Activated CD4-positive, CD25-positive, alpha-beta regulatory T cell treated with anti-CD3 and anti-CD28 coated beads, Interleukin-2, amount 50 U/mL, for 24 hours (primary cell): ENCODE results near the gene POLE.
A peak's percentile ranks its signal among the peaks of the same experiment; 100 is the strongest.

ENCODE experiments used
- ATAC-seq, 2 donors: fragments of 150-1000 bp; cut with Tn5 transposase; one replicate each; pipeline ENCODE4 v1.10.0; 2021; ENCODE audit warnings: mild to moderate bottlenecking in 1 of 2, moderate library complexity in 1 of 2

Gene POLE

GRCh38 chr12:132648616-132649225, 38.4 kb downstream of the POLE start:
- ATAC-seq, result no peak

- no peak for ATAC-seq
Measured at GRCh38 chr12:132647858-132648257, 39.3 kb downstream of the POLE start.

GRCh38 chr12:132646850-132647249, 40.3 kb downstream of the POLE start:
- peak in 1 of 2 donors; percentile 56 for ATAC-seq

GRCh38 chr12:132642846-132643835, 44.0 kb downstream of the POLE start:
- no peak for ATAC-seq

GRCh38 chr12:132641811-132642650, 45.1 kb downstream of the POLE start:
- ATAC-seq, result no peak

GRCh38 chr12:132640936-132641335, 46.2 kb downstream of the POLE start:
- ATAC-seq, result no peak

- no peak for ATAC-seq
Measured at GRCh38 chr12:132639956-132640520, 47.1 kb downstream of the POLE start.

- ATAC-seq, result no peak
Measured at GRCh38 chr12:132638541-132639408, 48.4 kb downstream of the POLE start.

GRCh38 chr12:132637811-132638210, 49.3 kb downstream of the POLE start:
- no peak for ATAC-seq

GRCh38 chr12:132635076-132635955, 51.8 kb downstream of the POLE start:
- ATAC-seq, result no peak

GRCh38 chr12:132634411-132634990, 52.6 kb downstream of the POLE start:
- no peak for ATAC-seq

- ATAC-seq, result no peak
Measured at GRCh38 chr12:132633901-132634300, 53.2 kb downstream of the POLE start.

- ATAC-seq, result no peak
Measured at GRCh38 chr12:132633398-132633797, 53.7 kb downstream of the POLE start.

GRCh38 chr12:132632521-132633228, 54.5 kb downstream of the POLE start:
- ATAC-seq, result no peak

GRCh38 chr12:132631666-132632065, 55.5 kb downstream of the POLE start:
- no peak for ATAC-seq

- ATAC-seq, result no peak
Measured at GRCh38 chr12:132630672-132631071, 56.5 kb downstream of the POLE start.

- no peak for ATAC-seq
Measured at GRCh38 chr12:132629330-132629729, 57.8 kb downstream of the POLE start.

GRCh38 chr12:132625731-132626430, 61.3 kb downstream of the POLE start:
- ATAC-seq, result no peak
